AML-193 (cell line): ENCODE measurements around the gene MFSD11.
A peak's percentile ranks its signal among the peaks of the same experiment; 100 is the strongest.
"Not testable (repeated sequence)": the region's sequence is repeated elsewhere in the genome, so short reads cannot be mapped to it uniquely, and the experiment has no call there.

Source experiments
- DNase-seq, 2 experiments: peaks; one replicate each; lab custom pipeline; 2025; lab: John Stamatoyannopoulos, UW

Gene MFSD11

DNA sequence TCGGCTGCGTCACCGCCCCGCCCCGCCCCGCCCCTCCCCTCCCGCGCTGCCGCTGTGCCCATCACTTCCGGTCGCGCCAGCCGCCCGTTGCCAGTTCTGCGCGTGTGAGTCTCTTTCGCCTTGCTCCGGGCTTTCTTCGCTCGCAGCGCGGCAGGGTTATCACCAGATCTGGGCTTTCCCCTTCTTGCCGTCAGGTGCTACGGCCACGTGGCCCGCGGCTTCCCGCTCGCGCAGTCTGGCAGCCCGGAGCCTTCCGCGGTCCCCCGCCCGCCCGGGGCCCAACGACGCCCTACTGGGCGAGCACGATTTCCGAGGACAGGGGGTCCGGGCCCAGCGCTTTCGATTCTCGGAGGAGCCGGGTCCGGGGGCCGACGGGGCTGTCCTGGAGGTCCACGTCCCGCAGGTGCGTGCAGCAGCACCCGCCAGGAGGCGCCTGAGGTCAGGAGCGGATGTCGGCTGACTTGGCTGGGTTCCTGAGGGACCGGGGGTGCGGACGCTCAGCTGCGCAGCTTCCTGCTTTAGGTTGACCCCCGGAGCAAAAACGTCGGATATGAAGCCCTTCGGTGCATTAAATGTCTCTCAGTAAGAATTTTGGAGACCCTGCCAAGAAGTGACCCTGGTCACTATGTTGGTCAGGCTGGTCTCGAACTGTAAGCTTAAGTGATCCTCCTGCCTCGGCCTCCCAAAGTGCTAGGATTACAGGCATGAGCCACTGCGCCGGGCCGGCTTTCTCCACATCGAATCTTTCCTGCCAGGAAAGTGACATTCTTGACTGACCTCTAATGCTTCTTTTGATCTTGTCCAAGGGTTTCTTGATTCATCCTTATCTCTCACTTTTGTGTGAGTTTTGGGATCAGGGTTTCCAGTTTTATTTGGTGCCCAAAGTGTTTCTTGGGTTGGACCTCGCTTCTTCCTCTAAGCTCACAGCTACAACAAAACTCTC, 10.9 kb upstream of the MFSD11 start, which contains the start of gene METTL23:
METTL23 (plus strand) TSS at position 64 of the 943 bp plus-strand sequence. CDS start 2,872 bp downstream, outside the sequence.
- peak; percentile 53 to 69 for DNase-seq

- DNase-seq = peak; percentile 27 to 51
These were observed 10.0 kb upstream of the MFSD11 start for GRCh38 chr17:76727745-76728456.

DNA sequence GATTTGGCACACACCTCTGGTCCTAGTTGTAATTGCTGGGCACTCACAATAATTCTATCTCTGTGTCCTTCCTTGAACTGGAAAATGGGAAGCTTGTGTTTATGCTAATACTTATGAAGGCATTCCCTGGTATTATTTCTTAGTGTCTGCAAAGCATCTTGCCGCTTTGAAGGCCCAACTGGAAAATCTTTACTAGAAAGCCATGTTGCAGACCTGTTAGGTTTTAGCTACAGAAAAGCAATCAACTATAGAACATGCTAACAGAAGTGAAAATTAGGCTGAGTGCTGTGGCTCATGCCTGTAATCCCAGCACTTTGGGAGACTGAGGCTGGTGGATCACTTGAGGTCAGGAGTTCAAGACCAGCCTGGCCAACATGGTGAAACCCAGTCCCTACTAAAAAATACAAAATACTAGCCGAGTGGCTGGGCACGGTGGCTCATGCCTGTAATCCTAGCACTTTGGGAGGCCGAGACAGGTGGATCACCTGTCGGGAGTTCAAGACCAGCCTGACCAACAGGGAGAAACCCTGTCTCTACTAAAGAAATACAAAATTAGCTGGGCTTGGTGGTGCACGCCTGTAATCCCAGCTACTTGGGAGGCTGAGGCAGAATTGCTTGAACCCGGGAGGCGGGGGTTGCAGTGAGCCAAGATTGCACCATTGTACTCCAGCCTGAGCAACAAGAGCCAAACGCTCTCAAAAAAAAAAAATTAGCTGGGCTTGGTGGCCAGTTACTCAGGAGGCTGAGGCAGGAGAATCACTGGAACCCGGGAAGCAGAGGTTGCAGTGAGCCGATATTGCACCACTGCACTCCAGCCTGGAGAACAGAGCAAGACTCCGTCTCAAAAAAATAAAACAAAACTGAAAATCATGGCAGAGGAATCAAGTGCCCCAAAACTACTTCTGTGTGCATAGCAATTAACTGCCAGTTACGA, 5.9 kb upstream of the MFSD11 start:
- not testable (repeated sequence) for DNase-seq

DNA sequence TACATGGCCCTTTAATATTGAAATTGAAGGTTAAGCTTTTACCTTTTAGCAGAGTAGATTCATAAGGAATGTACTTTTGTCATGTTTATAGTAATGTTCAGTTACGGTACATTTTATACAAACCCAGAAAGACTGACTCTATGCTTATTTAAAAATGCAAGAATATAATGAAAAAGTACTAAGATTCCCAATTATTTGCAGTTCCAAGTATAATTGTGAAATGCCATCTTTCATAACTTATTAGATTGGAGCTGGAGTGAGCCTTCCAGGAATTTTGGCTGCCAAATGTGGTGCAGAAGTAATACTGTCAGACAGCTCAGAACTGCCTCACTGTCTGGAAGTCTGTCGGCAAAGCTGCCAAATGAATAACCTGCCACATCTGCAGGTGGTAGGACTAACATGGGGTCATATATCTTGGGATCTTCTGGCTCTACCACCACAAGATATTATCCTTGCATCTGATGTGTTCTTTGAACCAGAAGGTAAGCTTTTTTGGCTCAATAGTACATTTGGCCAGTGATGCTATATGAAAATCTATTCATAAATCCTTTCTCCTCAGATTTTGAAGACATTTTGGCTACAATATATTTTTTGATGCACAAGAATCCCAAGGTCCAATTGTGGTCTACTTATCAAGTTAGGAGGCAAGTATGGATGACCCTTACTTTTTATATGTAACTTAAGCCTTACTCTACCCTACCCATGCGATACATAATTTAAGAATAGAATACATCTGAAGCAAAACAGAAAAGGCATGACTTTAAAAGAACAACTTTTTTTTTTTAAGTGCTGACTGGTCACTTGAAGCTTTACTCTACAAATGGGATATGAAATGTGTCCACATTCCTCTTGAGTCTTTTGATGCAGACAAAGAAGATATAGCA, 4.9 kb upstream of the MFSD11 start:
- no peak for DNase-seq

- no peak for DNase-seq
These were observed 4.3 kb upstream of the MFSD11 start for GRCh38 chr17:76733618-76733957.

DNA sequence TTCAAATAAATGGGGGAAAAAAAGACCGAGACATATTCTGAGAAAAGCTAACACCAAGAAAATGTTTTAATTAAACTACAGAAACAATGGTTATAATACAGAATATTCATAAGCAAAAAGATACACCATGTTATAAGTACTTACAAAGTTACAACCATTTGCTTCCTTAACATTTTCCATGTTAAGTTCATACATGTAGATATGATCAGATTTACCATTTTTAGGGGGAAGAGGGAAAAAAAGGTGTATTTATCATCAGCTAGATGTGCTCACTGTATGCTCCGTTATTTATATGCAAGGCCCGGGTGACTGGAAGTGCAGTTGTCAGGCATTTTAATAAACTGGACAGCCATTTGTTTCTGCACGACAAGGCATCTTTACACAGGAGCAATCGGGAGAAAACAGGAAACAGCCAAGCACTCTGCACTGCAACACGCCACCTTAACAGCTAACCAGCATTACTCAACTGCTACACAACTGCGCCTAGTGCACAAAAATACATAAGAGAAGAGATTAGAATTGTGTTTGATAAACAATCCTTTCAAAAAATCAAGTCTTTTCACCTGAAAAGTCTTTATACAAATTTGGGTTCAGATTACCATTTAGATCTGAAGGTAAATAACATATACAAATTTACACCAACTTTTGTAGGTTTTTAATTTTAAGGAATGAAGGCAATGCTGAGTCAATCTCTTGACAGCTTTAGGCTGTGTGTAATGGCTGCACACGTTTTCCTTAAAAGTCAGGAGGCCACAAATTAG, 3.7 kb upstream of the MFSD11 start:
- peak; percentile 70 to 73 for DNase-seq

DNA sequence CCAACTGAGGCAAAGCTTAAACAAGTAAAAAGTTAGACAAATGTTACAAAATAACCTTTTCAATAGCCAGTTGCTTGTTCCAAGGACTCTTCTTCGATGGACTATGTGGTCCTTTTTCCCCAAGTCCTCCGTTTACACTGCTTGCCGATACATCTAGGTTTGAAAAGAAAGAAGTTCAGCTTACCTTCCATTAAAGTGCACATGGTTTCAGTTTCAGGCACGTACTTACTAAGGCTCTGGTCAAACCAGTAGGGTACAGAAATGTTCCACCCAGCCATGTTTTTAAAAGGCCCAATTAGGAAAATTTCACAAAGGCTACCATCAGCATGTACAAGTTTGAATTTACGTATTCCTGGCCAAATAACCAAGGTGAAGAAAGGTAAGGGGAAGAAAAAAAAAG, 2.9 kb upstream of the MFSD11 start:
- peak; percentile 18 to 47 for DNase-seq

DNA sequence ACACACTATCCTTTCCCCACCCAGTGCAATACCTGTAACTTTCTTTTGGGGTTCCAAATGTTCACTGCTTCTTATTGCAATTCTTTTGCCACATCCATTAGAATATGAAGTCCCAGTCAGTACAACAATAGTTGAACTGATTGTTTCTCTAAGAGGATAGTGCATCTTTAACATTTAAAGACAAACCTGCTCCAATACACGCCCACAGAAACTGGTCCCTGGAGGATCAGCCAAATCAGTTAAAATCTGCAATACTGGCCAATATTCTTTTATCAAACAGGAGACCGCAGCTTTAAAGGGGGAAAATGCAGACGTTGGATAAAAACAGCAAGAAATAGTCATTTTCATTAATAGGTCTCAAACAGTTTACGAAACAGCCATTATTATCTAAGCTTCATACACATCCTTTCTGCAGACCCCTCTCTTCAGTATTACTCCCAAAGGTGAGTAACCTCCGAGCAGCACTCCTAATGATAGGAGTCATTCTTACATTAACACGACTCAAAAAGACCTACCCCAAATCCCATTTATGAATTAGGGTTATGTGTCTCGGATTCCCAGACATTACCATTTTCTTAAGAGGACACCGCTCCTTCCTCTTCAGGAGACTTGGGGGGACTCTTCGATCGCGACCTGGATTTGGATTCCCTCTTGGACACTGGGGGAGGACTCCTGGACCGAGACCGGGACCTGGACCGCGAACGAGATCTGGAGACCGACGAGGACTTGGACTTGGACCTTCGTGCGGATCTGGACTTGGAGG, 2.2 kb upstream of the MFSD11 start:
- DNase-seq = no peak

GRCh38 chr17:76736349-76737081, 1.4 kb upstream of the MFSD11 start:
- DNase-seq = peak; percentile 40 to 53

- peak; percentile 99 to 100 for DNase-seq
These were observed 740 bp upstream of the MFSD11 start, which contains the start of gene SRSF2 for GRCh38 chr17:76737082-76737675. Gene SRSF2, minus strand, starts transcription at chr17:76737331. Its CDS starts 171 bp downstream, at chr17:76737160.

GRCh38 chr17:76738468-76738850, 540 bp downstream of the MFSD11 start:
- DNase-seq = peak in 1 of 2 experiments; percentile 26

DNA sequence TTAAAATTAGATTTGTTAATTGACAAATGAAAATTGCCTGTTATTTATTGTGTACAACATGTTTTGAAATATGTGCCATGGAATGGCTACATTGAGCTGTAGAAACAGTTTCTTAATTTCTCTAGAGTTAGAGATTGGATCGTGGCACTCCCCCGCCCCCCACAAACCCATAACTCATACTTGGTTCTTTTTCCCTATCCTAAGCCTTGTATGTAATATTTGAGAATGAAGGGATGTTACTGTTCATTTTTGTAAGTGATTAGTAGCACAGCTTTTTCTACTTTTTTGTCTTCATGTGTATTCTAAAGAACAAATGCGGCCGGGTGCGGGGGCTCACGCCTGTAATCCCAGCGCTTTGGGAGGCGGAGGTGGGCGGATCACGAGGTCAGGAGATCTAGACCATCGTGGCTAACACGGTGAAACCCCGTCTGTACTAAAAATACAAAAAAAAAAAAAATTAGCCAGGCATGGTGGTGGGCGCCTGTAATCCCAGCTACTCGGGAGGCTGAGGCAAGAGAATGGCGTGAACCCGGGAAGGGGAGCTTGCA, 1.7 kb downstream of the MFSD11 start:
- not testable (repeated sequence) for DNase-seq

DNA sequence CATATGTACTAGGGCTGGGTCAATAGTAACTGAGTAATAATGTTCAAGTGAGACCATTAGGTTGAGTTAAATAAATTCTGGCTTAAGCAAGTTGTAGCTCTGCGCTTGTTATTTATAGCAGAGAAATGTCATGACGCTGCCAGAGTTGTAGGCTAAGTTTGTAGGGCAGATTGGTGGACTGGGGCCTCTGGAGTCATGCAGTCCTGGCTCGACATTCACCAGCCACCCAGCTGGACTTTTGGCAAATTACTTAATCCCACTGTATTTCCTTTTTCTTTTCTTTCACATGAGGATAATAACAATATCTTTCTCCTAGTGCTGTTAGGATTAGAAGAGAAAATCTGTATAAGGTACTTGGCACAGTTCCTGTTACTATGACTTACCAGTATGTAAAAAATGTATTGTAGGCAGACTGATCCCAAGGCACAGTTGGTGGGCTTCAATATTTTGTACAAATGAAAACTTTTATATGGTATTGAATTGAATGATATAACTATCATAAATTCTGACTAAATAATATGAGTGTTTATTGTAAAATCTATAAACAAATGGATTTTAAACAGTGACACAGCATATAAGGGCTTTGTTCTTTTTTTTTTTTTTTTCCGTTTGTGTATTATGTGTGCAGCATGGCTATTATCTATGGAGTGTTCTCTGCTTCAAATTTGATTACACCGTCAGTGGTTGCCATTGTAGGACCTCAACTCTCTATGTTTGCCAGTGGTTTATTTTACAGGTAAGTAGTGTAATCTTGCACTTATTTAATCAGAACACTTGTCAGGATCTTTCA, 2.6 kb downstream of the MFSD11 start:
- no peak for DNase-seq

DNA sequence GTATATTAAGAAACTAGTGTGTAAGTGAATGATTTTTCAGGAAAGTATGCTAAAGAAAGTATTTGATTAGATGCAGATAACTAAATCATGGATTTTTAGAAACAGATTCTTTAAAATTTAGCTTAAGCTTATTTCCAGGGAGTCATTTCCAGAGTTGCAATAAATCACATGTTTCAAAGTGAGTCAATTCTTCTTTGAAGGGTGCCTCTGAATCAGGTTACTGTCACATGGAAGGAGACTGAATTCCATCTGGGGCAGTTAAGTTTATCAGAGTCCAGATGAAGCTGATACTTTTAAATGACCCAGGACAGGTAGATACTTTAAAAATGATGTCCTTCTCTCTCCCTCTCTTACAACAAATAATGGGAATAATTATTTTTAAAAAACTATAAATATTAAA, 5.0 kb downstream of the MFSD11 start:
- DNase-seq = no peak

- no peak for DNase-seq
These were observed 6.8 kb downstream of the MFSD11 start for GRCh38 chr17:76744747-76745146.

GRCh38 chr17:76745785-76746184, 7.9 kb downstream of the MFSD11 start:
- DNase-seq = not testable (repeated sequence)
